K562 (cell line): ENCODE results near the gene S100A6. TPM values are rescaled to one million over a fixed set of nuclear protein-coding genes. Genes with fewer than 3 reads are reported as not detected.

Source experiments
- COPS2 ChIP-seq: fragments of 450-650 bp; conservative IDR thresholded peaks from 2 replicates; pipeline ENCODE4 v1.6.1; 2016; ENCODE audit warnings: mild to moderate bottlenecking, moderate library complexity
- EP300 ChIP-seq: IDR thresholded peaks from 2 replicates; pipeline ENCODE4 v1.6.1; 2012; ENCODE audit warnings: low read length, improper control_type of control experiment
- HNRNPH1 ChIP-seq: fragments of 200-400 bp; formaldehyde crosslinking; optimal IDR thresholded peaks from 2 replicates; pipeline ENCODE3; 2017; ENCODE audit warnings: low read depth, mild to moderate bottlenecking, low read length, moderate library complexity
- KAT8 ChIP-seq: fragments of 450-650 bp; IDR thresholded peaks from 2 replicates; pipeline ENCODE4 v1.6.1; 2016; ENCODE audit warnings: low read depth, mild to moderate bottlenecking
- MGA ChIP-seq: fragments of 450-650 bp; IDR thresholded peaks from 2 replicates; pipeline ENCODE4 v1.6.1; 2016; ENCODE audit warnings: mild to moderate bottlenecking, moderate library complexity
- NR2C1 ChIP-seq, 2 experiments: fragments of 450-650 bp; IDR thresholded peaks; 2 replicates each; pipeline ENCODE4 v1.6.1; 2017; ENCODE audit warnings: mild to moderate bottlenecking in 2 of 2, antibody characterized with exemption in 1 of 2, inconsistent platforms in 1 of 2, missing compliant biosample characterization in 1 of 2, missing genetic modification characterization in 1 of 2
- PKNOX1 ChIP-seq: fragments of 450-650 bp; IDR thresholded peaks from 2 replicates; pipeline ENCODE4 v1.6.1; 2016
- RCOR1 ChIP-seq, 2 experiments: IDR thresholded peaks; 2 replicates each; pipeline ENCODE4 v1.6.1; 2012; ENCODE audit warnings: low read depth in 2 of 2, low read length in 2 of 2, borderline replicate concordance in 1 of 2, improper control_type of control experiment in 1 of 2
- polyA plus RNA-seq, 8 experiments: library from polyadenylated mRNA; depleted of rRNA in 4 of 8; stranded (reverse) in 5 of 8; unstranded in 3 of 8; fragments of >200 nt; fragmentation: Nextera tagmentation in 2 of 8; fragmentation: Illumina TruSeq in 1 of 8; extraction: Ambion mirVana in 2 of 8; extraction: Trizol in 1 of 8; gene quantifications; 2 replicates each; pipeline versions ENCODE4 v1.2.1 to v1.2.3, GENCODE V29; 2011 to 2014; ENCODE audit warnings: inconsistent platforms in 1 of 8, missing spikeins in 1 of 8
- total RNA-seq, 7 experiments: library from RNA; depleted of rRNA in 6 of 7; stranded (reverse); fragments of >200 nt in 6 of 7; fragmentation: Illumina TruSeq in 2 of 7; extraction: Trizol in 2 of 7; gene quantifications; 2 replicates each; pipeline versions ENCODE4 v1.2.1 to v1.2.3, GENCODE V29; 2011 to 2021; ENCODE audit warnings: low replicate concordance in 1 of 7

The S100A6 gene
- total and polyA plus RNA-seq, 9 of the 15 experiments (the other 6 are each of a cell fraction or from before 2014, with no cell fraction given), result 9.8 to 66.5 (median 23.2) TPM

DNA sequence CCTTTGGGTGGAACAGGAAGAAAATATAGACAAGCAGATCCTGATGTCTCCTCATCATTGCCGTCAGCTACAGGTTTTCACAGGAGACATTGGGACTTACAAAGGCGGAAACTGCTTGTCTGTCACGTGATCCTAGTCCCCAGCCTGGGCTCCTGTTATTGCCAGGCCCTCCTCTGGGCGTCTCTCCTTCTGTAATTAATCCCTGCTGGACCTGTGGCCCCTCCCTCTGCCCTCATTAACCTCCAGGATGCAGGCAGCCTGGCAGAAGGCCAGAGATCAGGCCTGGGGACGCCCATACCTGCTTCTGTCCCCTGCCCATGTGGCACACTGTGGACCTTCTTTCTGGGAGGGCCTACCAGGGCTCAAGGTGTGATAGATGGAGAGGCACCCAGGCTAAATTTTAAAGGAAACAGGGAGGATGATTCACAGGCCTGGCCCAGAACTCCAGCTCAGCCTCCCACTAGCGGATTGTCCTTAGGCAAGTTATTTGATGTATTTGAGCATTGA is 2.6 kb upstream of the S100A6 start (continued):
- TF ChIP-seq MGA (peak; percentile 44), NR2C1 (IDR thresholded peaks at IDR 0.05) (peak; percentile 61), NR2C1 (tag; IDR thresholded peaks at IDR 0.05) (no peak), RCOR1 (IDR thresholded peaks at IDR 0.05; ENCODE audit: borderline replicate concordance in 1 of 2, low read depth in 2 of 2, low read length in 2 of 2) (peak in 1 of 2 experiments; percentile 60; a peak in 2 of 4 replicates), KAT8 (no peak), PKNOX1 (peak; percentile 76), EP300 (0 out of 2 replicates have a peak, but pooled peaks have one; percentile 18), HNRNPH1 (no peak), COPS2 (no peak)
